ENCODE results near the gene GLUD2. TPM values are rescaled to one million over a fixed set of nuclear protein-coding genes. Genes with fewer than 3 reads are reported as not detected.
A peak's percentile ranks its signal among the peaks of the same experiment; 100 is the strongest.

GLUD2 gene
- total and polyA plus RNA-seq, 9 of the 15 experiments (the other 6 are each of a cell fraction or from before 2014, with no cell fraction given) = 1.5 to 9.6 (median 7.1) TPM

DNA sequence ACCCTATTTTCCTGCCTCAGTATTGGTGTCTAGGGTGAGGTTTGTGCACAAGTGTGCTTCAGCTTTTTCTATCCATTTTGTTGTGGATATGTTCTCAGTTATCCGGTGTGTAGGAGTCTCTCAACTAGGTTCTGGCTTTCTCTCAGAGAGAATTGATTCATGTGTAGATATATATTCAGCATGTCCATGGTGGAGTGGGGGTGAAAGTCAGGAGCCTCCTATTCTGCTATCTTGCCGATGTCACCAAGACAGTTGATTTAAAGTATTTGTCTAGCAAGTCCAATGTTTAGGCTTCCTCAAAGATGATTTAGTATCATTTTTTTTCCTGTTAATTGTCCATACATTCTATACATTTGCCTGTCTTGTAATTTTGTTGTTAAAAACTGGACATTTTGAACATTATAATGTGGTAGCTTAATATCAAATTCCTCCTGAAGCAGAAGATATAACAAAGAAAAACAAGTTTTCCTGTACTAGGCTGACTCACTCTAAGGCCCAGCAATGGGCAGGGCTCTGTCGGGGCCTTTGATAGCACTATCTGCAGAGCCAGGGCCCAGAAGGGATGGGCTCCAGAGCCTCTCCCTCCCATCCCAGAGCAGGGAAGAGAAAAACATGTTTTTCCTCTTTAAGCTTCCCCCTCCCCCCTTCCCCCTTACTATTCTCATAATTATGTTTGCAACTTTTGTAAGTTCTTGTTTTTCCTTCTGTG, 37.6 kb downstream of the GLUD2 start (continued):
- TF ChIP-seq USF2 (CRISPR knock-in tag; IDR thresholded peaks at IDR 0.05) = no peak
- no peak for TF ChIP-seq EP400 (IDR thresholded peaks at IDR 0.05)
- TF ChIP-seq IRF2 (CRISPR knock-in tag; IDR thresholded peaks at IDR 0.05) = no peak
- TF ChIP-seq MEIS2 (IDR thresholded peaks at IDR 0.05; ENCODE audit: partially characterized antibody) = peak; percentile 22
- no peak for TF ChIP-seq ZNF133 (CRISPR knock-in tag; IDR thresholded peaks at IDR 0.05)
- TF ChIP-seq CBFA2T3 (IDR thresholded peaks at IDR 0.05) = peak; percentile 69
- TF ChIP-seq, protein P1, sequence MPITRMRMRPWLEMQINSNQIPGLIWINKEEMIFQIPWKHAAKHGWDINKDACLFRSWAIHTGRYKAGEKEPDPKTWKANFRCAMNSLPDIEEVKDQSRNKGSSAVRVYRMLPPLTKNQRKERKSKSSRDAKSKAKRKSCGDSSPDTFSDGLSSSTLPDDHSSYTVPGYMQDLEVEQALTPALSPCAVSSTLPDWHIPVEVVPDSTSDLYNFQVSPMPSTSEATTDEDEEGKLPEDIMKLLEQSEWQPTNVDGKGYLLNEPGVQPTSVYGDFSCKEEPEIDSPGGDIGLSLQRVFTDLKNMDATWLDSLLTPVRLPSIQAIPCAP (CRISPR knock-in tag; IDR thresholded peaks at IDR 0.05; ENCODE audit: borderline replicate concordance) = no peak
- no peak for TF ChIP-seq NRF1 (conservative IDR thresholded peaks at IDR 0.05 in 1 of 2, IDR thresholded peaks at IDR 0.05 in 1 of 2)
- no peak for TF ChIP-seq PBX2 (CRISPR knock-in tag; IDR thresholded peaks at IDR 0.05; ENCODE audit: low read depth)
- 0 out of 2 replicates have a peak, but pooled peaks have one; percentile 16 for TF ChIP-seq PBX2 (tag; conservative IDR thresholded peaks at IDR 0.05; ENCODE audit: low read depth)
- peak; percentile 50; the same call in 1 of the 2 replicates for TF ChIP-seq JUND (IDR thresholded peaks at IDR 0.05; ENCODE audit: borderline replicate concordance, low read depth, low read length)
- TF ChIP-seq JUND (tag; IDR thresholded peaks at IDR 0.05; ENCODE audit: borderline replicate concordance, low read depth, low read length) = no peak
- TF ChIP-seq ZC3H8 (IDR thresholded peaks at IDR 0.05) = no peak
- TF ChIP-seq DNMT1 (IDR thresholded peaks at IDR 0.05) = no peak
- no peak for TF ChIP-seq FOXK1 (CRISPR knock-in tag; IDR thresholded peaks at IDR 0.05; ENCODE audit: borderline replicate concordance)
- no peak for TF ChIP-seq TSHZ1 (CRISPR knock-in tag; IDR thresholded peaks at IDR 0.05)

Data from K562 (cell line).